GM18520 (cell line): Measurements from ENCODE around the gene MYH7.
"Not testable (repeated sequence)": the region's sequence is repeated elsewhere in the genome, so short reads cannot be mapped to it uniquely, and the experiment has no call there.

Experiments
- ATAC-seq: cut with Tn5 transposase; IDR thresholded peaks from one replicate; pipeline ENCODE4 v1.9.1; 2021; ENCODE audit not compliant: unreplicated experiment

MYH7 gene

DNA sequence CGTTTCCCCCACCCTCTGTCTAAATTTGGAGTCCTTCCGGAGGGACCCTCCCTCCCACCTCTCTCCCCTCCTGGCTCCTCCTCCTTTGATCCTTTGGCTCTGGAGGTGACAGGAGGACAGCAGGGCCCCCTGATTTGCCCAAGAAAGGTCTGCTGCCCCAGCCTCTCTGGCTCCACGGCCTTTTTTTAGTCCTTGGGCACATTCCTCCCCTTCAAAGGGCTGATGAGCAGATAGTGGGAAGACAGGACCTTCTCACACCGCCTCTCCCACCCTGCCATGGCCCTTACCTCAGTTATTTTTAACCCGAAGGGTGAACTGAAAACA lies 27.2 kb downstream of the MYH7 start:
- ATAC-seq: no peak

DNA sequence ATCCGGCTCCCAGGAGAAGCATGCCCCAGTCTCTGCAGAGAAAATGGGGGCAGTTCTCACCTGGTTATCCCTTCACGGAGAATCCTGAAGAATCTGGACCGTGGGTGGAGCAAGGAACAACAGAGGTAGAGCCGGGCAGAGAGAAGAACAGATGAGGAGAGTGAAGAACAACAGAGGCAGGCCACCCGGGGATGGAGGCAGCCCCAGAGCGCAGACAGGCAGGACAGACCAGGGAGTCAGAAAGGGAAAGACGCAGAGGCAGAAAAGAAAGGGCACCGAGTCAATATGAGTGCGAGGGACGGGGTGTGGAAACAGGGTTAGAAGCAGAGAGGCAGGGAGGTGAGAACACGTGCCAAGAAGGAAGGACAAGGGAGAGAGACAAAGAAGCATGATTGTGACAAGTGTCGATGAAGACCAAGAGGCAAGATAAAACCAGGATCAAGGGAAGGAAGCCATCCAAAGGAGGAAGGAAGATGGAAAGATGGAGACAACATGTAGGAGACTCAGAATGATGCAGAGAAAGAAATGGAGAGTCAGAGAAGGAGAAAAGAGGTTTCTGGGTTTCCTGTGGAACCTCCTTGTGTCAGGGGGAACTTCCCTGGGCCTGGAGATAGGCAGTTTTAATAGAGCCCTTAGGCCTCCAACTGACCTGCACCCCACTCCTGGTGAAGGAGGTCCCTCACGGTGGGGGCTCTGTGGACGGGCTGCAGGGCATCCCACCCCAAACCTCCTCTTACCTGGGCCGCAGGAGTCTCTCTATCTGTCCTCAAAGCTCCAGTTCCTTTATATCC lies 27.7 kb downstream of the MYH7 start, which contains the start of gene MYH6:
Gene MYH6, minus strand, starts transcription at position 758 of the 791 bp plus-strand sequence. CDS start 1,050 bp downstream, outside the sequence.
- no peak for ATAC-seq

DNA sequence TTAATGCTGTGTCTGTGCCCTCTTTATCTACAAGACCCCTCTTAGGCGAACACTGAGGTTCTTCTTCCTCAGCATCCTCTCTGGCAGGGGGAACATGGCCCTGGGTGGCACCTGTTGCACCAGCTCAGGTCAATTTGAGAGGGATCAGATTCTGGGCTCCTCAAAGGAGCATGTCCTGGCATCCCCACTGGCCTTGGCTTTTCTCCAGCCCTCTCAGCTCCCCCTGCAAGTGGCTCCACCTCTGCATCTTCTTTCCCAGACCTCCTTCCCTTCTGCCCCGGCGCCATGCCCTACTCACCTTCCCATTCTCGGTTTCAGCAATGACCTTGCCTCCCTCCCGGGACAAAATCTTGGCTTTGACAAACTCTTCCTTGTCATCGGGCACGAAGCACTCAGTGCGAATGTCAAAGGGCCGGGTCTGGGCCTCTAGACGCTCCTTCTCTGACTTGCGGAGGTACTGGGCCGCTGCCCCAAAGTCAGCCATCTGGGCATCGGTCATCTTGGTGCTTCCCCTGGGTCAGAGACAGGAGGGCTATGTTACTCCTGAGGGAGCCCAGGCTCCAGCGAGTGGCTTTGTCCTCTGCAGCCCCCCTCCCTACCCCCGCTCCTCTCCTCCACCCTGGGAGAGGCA lies 28.6 kb downstream of the MYH7 start:
- ATAC-seq: no peak

DNA sequence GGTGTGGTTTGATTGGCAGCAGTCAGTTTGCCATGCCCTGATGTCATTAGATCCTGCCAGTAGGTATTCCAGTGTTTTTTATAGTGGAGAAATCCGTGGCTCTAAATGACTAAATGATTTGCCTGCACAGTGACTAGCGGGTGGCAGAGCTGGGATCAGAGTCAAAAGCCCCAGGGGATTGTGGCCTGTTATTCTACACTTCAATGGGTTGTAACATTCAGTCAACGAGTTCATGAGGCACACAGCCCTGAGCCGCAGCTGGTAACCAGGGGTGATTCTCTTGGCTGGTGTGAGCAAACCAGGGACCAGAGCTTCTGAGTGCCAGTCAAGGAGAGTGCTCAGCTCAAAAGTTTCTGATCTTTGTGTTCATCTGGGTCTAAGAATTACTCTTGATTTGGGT lies 29.2 kb downstream of the MYH7 start:
- ATAC-seq: no peak

DNA sequence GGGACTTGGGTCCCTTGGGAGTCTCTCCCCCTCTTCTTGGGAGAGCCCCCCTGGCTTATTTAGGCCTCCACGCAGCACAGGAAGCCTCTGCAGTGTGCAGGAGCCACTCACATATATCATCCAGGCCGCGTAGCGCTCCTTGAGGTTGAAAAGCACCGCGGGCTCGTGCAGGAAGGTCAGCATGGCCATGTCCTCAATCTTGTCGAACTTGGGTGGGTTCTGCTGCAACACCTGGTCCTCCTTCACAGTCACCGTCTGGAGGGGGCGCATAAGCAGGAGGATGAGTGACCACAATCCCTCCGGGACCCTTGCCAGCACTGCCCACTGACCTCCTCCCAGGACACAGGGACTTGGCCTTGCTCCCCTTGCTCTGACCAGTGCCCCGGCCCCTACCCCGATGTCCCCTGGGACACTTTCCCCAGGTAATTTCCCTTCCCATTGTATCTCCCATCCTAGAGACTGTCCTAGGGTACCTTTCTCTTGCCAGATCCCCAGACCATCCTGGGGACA lies 29.9 kb downstream of the MYH7 start:
- ATAC-seq: no peak

DNA sequence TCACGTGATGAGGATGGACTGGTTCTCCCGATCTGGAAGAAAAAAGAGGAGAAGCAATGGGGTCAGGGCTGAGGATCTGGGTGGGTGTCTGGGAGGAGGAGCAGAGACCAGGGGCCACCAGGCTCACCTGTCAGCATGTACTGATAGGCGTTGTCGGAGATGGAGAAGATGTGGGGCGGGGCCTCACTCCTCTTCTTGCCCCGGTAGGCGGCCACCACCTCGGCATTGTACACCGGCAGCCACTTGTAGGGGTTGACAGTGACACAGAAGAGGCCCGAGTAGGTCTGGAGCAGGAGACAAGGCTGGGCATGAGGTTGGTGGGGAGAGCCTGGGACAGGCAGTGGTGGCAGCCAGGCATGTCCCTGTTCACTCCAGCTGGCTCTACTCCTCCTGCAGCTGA lies 30.4 kb downstream of the MYH7 start:
- ATAC-seq: no peak

DNA sequence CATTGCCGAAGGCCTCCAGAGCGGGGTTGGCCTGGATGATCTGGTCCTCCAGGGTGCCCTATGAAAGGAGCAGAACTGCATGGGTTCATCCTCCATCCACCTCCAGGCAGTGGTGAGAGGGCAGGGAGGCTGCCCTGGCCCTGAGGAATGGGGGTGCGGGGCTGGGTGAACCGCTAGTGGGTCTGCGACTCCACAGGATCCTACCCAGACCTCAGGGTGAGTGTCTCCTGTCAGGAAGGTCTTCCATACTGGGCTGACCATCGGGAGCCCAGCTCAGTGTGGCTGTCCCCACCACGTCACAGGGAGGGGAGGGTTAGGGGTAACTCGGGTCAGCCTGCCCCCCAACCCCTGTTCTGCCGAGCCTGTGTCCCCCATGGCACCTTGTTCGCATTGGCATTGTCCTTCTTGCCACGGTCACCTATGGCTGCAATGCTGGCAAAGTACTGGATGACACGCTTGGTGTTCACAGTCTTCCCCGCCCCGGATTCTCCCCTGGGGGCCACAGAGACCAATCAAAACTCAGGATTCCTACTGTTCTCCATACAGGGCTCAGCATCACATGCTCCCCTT lies 31.0 kb downstream of the MYH7 start:
- ATAC-seq: no peak

DNA sequence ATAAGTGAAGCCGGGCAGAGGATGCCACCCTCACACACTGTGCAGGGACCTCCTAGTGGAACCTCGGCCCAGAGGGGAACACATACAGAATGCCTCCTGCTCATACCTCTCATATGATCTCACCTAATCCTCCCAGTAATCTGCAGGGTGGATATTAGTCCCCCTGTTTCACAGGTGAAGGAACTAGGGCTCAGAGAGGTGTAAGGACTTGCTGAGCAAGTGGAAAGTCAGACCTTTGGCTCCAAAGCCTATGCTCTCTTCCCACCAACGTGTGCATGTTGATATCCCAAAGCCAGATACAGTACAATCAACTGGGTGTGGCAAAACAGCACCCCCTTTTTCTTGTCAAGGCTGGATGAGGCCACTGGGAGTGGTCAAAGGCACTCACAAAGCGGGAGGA lies 31.6 kb downstream of the MYH7 start:
- no peak for ATAC-seq

DNA sequence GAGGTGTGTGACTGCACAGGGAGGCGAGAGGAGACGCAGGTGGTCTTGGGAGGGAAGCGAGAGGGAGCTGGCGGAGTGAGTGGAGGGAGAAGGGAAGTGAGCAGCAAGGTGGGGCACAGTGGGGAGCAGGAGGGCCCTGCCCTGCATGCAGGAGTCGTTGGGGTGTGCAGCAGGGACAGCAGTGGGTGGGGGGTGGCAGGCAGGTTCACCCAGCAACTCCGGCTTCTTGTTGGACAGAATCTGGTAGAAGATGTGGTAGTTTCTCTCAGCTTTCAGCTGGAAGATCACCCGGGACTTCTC lies 32.4 kb downstream of the MYH7 start:
- ATAC-seq: no peak

DNA sequence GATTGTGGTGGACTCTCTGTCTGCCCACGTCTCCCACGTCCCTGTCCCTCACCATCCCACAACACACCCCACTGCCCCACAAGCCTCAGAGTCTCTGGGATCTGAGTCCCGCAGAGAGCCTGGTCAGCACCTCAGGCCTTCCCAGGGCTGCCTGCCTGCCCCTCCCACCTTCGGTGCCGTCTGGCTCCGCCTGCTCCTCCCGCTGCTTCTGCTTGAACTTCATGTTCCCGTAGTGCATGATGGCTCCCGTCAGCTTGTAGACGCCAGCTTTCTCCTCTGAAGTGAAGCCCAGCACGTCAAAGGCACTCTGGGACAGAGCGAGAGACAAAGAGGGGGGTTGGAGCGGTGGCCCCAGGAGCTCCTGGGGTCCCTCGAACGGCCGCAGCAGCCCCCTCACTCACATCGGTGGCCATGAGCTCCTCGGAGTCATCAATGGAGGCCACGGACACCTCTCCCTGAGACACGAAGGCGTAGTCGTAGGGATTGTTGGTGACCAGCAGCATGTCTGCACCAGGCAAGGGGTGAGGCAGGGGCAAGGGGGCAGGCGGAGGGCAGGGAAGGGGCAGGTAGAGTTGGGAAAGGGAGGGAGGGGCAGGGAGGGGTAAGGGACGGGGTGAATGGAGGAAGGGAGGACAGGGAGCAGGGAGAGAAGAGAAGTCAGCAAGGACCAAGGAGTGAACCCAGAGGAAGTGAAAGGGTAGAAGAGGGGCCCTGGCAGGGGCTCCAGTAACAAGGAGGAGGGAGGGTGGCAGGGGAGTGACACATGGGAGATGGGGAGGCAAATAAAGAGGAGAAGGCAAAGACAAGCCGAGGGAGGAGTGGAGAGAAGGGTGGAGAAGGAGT lies 32.9 kb downstream of the MYH7 start:
- ATAC-seq: no peak

DNA sequence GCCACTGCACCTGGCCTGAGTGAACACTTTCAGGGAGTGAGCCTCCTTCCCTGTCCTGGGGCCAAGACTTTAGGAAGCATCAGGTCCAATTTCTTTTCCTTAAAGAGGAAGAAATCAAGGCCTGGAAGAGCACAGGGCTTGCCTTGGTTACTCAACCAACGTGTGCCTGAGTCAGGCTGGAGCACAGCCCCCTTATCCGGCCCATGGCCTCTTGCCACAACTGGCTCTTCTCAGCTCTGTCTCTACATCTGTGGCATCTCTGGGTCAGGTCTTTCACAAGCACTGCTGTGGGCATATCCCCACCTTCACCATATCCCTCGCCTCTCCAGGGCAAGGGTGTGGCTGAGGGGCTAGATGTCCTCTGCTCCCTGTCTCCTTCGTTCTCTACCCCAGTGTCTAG lies 34.2 kb downstream of the MYH7 start:
- ATAC-seq: no peak

DNA sequence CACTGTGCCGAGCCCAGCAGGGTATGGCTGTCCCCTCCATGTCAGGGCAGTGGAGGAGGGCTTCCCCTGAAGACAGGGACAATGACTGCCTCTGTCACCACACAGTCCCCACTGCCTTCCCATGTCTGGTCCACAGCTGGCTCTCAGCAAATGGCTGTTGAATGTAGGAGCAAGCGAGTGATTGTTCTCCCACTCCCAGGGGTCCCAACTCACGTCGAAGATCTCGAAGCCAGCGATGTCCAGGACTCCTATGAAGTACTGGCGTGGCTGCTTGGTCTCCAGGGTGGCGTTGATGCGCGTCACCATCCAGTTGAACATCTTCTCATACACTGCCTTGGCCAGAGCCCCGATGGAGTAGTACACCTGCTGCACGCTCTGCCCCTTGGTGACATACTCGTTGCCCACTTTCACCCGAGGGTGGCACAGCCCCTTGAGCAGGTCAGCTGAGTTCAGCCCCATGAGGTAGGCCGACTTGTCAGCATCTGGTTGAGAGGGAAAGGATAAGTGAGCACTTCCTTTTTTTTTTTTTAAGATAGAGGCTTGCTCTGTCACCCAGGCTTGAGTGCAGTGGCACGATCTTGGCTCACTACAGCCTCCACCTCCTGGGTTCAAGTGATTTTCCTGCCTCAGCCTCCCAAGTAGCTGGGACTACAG lies 34.8 kb downstream of the MYH7 start:
- ATAC-seq: not testable (repeated sequence)

DNA sequence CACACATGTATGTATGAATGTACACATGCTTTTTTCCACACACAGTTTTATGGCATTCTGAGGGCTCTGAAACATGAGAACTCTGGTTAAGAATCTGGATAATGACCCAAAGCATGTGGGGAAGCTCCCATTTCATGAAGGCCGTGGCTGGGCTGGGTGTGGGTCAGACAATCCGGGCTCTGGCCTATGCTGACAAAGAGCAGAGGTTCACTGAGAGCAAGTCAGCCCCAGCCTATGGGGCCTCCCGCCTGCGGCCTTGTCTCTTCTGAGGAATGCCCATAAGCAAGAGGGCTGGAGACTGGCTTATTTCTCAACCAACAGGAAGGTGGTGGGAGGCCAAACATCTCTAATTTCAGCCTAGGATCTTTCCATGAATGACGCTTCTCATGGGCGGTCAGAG lies 35.9 kb downstream of the MYH7 start:
- no peak for ATAC-seq

DNA sequence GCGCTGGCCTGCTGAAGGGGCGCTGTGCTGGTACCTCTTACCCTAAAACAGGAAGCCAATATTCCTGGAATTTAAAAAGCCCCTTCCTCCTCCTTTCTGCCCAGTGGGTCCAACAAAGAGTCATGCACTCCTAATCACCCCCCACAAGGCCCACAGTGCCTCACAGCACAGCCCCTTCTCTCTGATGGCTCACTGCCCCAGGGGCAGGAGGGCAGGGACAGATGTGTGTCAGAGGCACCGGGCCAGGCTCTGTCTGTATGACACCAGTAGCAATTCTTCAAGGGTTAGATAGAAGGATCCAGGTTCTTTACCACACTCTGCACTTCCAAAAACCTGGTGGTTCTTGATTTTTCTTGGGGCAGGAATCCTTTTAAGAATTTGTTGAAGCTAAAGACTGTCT lies 36.3 kb downstream of the MYH7 start:
- no peak for ATAC-seq

DNA sequence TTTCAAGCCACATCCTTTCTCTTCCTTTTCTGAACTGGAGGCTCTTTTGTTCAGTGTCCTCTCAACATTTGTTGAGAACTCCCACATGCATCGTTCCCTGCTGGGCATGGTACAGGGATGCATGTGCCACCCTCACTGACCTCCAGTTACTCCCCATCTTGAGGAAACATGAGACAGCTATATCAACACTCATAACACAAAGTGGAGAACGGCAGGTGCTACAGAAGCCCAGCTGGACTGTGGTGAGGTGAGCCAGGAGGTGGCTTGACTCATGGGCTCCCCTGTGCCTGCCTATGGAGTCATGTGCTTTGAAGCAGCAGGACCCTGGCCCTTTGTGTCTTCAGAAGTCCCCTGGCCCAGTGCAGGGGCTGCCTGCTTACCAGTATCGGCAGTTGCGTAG lies 37.1 kb downstream of the MYH7 start:
- no peak for ATAC-seq

DNA sequence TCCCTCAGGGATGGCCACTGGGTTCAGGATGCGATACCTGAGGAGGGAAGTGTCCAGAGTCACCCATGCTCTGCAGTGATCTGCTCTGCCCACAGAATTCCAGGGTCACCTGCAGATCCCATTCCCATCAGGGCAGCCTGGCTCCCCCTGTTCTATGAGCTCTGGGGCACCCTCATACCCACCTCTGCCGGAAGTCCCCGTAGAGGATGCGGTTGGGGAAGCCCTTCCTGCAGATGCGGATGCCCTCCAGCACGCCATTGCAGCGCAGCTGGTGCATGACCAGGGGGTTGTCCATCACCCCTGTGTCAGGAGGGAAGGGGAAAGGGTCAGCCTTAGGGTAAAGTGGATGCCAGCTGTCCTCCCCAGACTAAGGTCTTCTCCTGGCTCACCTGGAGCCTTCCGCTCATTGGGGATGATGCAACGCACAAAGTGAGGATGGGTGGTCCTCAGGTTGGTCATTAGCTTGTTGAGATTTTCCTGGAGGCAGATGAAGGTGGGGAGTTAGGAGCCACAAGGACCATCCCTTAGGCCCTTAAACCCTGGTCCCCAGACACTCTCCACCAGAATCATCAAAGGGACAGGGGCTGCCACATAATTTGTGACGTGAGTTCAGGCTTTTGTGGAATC lies 38.6 kb downstream of the MYH7 start:
- no peak for ATAC-seq

DNA sequence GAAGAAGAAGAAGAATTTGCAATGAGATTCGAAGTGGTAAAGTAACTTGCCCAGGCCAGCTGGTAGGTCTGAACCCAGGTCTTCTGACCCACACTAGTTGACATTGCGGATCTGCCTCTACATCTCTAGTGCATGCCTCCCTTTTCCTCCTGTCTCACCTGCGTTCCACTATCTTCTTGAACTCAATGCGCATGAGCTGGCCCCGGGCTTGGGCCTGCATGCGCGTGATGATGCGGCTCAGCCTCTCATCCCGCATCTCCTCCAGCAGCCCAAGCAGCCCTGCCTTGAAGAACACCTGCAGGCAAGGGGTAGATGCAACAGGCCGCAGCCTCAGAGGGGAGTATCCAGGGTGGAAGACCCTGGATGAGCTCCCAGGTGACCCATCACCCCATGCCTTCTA lies 39.3 kb downstream of the MYH7 start:
- no peak for ATAC-seq

DNA sequence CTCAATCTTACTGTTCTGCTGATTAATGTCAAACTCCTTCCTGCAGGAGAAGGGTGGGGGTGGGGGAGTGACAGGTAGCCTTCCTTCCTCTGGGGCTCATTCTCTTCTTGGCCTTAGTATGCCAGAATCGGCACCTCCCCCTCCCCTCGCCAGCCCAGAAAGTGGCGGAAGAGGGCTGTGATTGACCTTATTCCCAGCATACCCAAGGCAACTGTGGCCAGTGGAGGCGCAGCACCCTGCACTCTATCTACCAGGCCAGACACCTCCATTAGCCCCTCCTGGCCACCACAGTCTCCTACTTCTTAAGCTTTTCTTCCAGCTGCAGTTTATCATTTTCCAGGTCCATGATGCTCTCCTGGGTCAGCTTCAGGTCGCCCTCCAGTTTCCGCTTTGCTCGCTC lies 42.8 kb downstream of the MYH7 start:
- no peak for ATAC-seq

DNA sequence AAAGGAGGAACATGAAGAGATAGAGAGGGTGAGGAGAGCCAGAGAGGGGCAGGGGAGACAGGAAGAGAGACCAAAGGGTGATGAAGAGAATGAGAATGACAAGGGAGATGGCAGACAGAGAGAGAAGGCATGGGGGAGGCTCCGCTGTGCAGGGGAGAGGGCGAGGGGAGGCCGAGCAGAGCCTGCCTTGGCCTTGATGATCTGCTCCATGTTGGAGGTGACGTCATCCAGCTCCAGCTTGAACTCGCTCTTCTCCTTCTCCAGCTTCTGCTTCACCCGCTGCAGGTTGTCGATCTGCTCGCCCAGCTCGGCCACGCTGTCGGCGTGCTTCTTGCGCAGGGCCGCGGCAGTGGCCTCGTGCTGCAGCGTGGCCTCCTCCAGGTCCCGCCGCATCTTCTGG lies 45.6 kb downstream of the MYH7 start:
- not testable (repeated sequence) for ATAC-seq

DNA sequence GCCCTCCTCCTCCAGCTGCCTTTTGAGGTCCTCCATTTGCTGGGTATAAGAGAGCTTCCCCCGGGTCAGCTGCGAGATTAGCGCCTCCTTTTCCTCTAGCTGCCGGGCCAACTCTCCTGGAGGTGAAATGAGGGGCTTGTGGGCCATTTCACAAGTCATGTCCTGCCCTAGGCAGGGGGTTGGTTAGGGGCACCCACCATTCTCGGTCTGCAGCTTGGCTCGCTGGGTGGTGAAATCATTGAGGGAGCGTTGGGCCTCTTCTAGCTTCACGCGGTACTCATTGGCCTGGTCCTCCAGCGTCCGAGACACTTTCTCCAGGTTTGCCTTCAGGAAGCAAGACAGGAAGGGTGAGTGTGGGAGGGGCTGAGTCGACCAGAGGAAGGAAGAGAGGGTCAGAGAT lies 46.1 kb downstream of the MYH7 start:
- ATAC-seq: no peak

DNA sequence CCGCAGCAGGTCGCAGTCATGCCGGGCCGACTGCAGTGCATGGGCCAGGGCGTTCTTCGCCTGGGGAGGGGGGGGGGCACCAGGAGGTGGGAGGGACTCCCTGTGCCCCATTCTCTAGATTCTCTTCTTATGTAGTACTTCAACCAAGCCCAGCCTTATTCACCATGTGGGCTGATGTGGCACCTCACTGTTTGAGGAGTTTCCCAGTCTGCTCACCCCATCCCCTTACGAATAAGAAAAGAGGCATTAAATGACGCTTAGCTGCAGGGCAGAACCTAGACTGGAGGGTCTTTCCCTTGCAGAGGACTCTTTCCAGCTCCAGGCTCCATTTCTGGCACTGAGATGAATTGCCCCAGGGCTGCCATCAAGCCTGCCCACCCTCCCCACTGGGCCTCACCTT lies 46.5 kb downstream of the MYH7 start:
- ATAC-seq: no peak
